IMR-90 (cell line): ENCODE results near the gene SVIL. TPM values are rescaled to one million over a fixed set of nuclear protein-coding genes. Genes with fewer than 3 reads are reported as not detected.

Experiments
- ATAC-seq: fragments of 200-7000 bp; cut with Tn5 transposase; 2 replicates; pipeline ENCODE4 v1.9.1; 2020; ENCODE audit warnings: low read depth, mild to moderate bottlenecking, moderate library complexity
- BruUV-seq: library from RNA; stranded (reverse); fragments of 400-500 nt; replicated peaks from 2 replicates; lab custom pipeline; 2021; lab: Mats Ljungman, UMichigan
- CTCF ChIA-PET: fragments of 300-600 bp; formaldehyde crosslinking; extraction: SDS; loops from one replicate; lab custom pipeline; 2021; ENCODE audit warnings: antibody characterized with exemption; lab: Yijun Ruan, JAX
- POLR2A ChIA-PET: fragments of 300-600 bp; sonication (Branson Sonifier 250); formaldehyde crosslinking; loops from one replicate; lab custom pipeline; 2022; ENCODE audit warnings: antibody characterized with exemption; ENCODE audit not compliant: unreplicated experiment; lab: Charles Lee
- DNase-seq: peaks from one replicate; pipeline ENCODE4 v3.0.0; 2013
- H2AFZ ChIP-seq: replicated peaks from 2 replicates; pipeline ENCODE3; 2013; ENCODE audit warnings: low read length, mild to moderate bottlenecking; ENCODE audit not compliant: poor library complexity
- H2AK5ac ChIP-seq: 2 replicates; pipeline ENCODE4 v1.6.1; 2013; ENCODE audit warnings: low read depth, low read length, inconsistent platforms
- H2AK9ac ChIP-seq: replicated peaks from 2 replicates; pipeline ENCODE3; 2013; ENCODE audit warnings: mild to moderate bottlenecking, low read depth, low read length, moderate library complexity; ENCODE audit not compliant: poor library complexity
- H2BK120ac ChIP-seq: 2 replicates; pipeline ENCODE4 v1.6.1; 2013; ENCODE audit warnings: low read depth, low read length, inconsistent platforms
- H2BK15ac ChIP-seq: 3 replicates; pipeline ENCODE4 v1.6.1; 2013; ENCODE audit warnings: low read depth, low read length, inconsistent platforms
- H2BK20ac ChIP-seq: 2 replicates; pipeline ENCODE4 v1.6.1; 2013; ENCODE audit warnings: low read depth, mild to moderate bottlenecking, inconsistent platforms, low read length, moderate library complexity
- H2BK5ac ChIP-seq: 2 replicates; pipeline ENCODE4 v1.6.1; 2013; ENCODE audit warnings: mild to moderate bottlenecking, low read depth, low read length, inconsistent platforms; ENCODE audit not compliant: poor library complexity, severe bottlenecking
- H3K14ac ChIP-seq: replicated peaks from 2 replicates; pipeline ENCODE4 v1.6.1; 2013; ENCODE audit warnings: low read depth, low read length, inconsistent platforms
- H3K18ac ChIP-seq: 2 replicates; pipeline ENCODE4 v1.6.1; 2013; ENCODE audit warnings: low read depth, low read length, control low read depth
- H3K23ac ChIP-seq: 2 replicates; pipeline ENCODE4 v1.6.1; 2013; ENCODE audit warnings: low read depth, low read length, inconsistent platforms
- H3K27ac ChIP-seq: 2 replicates; pipeline ENCODE4 v1.5.1; 2013; ENCODE audit warnings: mild to moderate bottlenecking, control low read depth, low read length; ENCODE audit not compliant: insufficient read depth
- H3K27me3 ChIP-seq: 2 replicates; pipeline ENCODE4 v1.6.1; 2013; ENCODE audit warnings: low read length; ENCODE audit not compliant: control insufficient read depth, insufficient read depth
- H3K36me3 ChIP-seq: 2 replicates; pipeline ENCODE4 v1.6.1; 2013; ENCODE audit warnings: low read length, mixed read lengths; ENCODE audit not compliant: control insufficient read depth, insufficient read depth
- H3K4ac ChIP-seq: 2 replicates; pipeline ENCODE4 v1.6.1; 2013; ENCODE audit warnings: low read depth, low read length, inconsistent platforms
- H3K4me1 ChIP-seq: 2 replicates; pipeline ENCODE4 v1.6.1; 2013; ENCODE audit warnings: low read length, mixed read lengths; ENCODE audit not compliant: control insufficient read depth, insufficient read depth
- H3K4me2 ChIP-seq: 2 replicates; pipeline ENCODE4 v1.6.1; 2013; ENCODE audit warnings: low read depth, mild to moderate bottlenecking, control low read depth, low read length, moderate library complexity
- H3K4me3 ChIP-seq: 2 replicates; pipeline ENCODE4 v1.5.1; 2013; ENCODE audit warnings: low read depth, mild to moderate bottlenecking, control low read depth, low read length, moderate library complexity; ENCODE audit not compliant: insufficient read depth
- H3K56ac ChIP-seq: 2 replicates; pipeline ENCODE4 v1.6.1; 2013; ENCODE audit warnings: low read length, inconsistent platforms; ENCODE audit not compliant: insufficient read depth; ENCODE audit errors: extremely low read depth
- H3K79me1 ChIP-seq, 2 experiments: 2 replicates each; pipeline ENCODE4 v1.6.1; 2013; ENCODE audit warnings: low read length in 2 of 2, inconsistent platforms in 1 of 2, low read depth in 1 of 2
- H3K9ac ChIP-seq: 2 replicates; pipeline ENCODE4 v1.6.1; 2013; ENCODE audit warnings: low read depth, low read length, control low read depth
- H3K9me1 ChIP-seq: 2 replicates; pipeline ENCODE4 v1.6.1; 2013; ENCODE audit warnings: low read length, inconsistent platforms; ENCODE audit not compliant: insufficient read depth
- H3K9me3 ChIP-seq: 2 replicates; pipeline ENCODE4 v1.6.1; 2013; ENCODE audit warnings: low read length; ENCODE audit not compliant: control insufficient read depth, insufficient read depth
- H4K20me1 ChIP-seq: 2 replicates; pipeline ENCODE4 v1.6.1; 2013; ENCODE audit warnings: low read length, inconsistent platforms; ENCODE audit not compliant: insufficient read depth
- H4K5ac ChIP-seq: 2 replicates; pipeline ENCODE4 v1.6.1; 2013; ENCODE audit warnings: mild to moderate bottlenecking, low read depth, low read length, control low read depth
- H4K8ac ChIP-seq, 2 experiments: 2 replicates each; pipeline ENCODE4 v1.6.1; 2013; ENCODE audit warnings: low read depth in 2 of 2, low read length in 2 of 2, control low read depth in 1 of 2, inconsistent platforms in 1 of 2
- H4K91ac ChIP-seq: 2 replicates; pipeline ENCODE4 v1.6.1; 2013; ENCODE audit warnings: low read depth, low read length, inconsistent platforms; ENCODE audit not compliant: insufficient read depth
- SMC3 ChIP-seq: fragments of 150-350 bp; IDR thresholded peaks from 2 replicates; pipeline ENCODE4 v1.6.1; 2016; ENCODE audit warnings: low read depth, mild to moderate bottlenecking, antibody characterized with exemption, low read length, moderate library complexity
- WGBS, 2 experiments: methylation state at CpG; one replicate each; pipeline versions ENCODE4 v1.1.5 to v1.1.7; 2013; ENCODE audit warnings: missing lambda C conversion rate in 2 of 2; ENCODE audit not compliant: insufficient read length in 1 of 2; ENCODE audit errors: extremely low coverage in 2 of 2; 5-methylcytosine and 5-hydroxymethylcytosine counted together
- dilution Hi-C: fragments of 300-500 bp; cut with HindIII; formaldehyde crosslinking; loops from one replicate; pipeline ENCODE4 v1.14.3; 2018; ENCODE audit warnings: low sequenced_read_pairs; ENCODE audit not compliant: unreplicated experiment
- in situ Hi-C: fragments of 300-500 bp; cut with MboI; formaldehyde crosslinking; loops from 3 replicates; pipeline ENCODE4 v1.14.3; 2019; ENCODE audit warnings: low sequenced_read_pairs, inconsistent platforms, mixed read lengths
- intact Hi-C: fragments of 100-400 bp; cut with micrococcal nuclease; formaldehyde crosslinking; loops from 2 replicates; pipeline ENCODE4 v1.10.0; 2022
- polyA plus RNA-seq, 3 experiments: library from polyadenylated mRNA; depleted of rRNA; stranded (reverse); fragments of >200 nt; gene quantifications; 2 replicates each; pipeline ENCODE4 v1.2.3, GENCODE V29; 2012; ENCODE audit warnings: low replicate concordance in 1 of 3
- total RNA-seq: library from RNA; depleted of rRNA; stranded (reverse); fragments of >200 nt; gene quantifications from 2 replicates; pipeline ENCODE4 v1.2.3, GENCODE V29; 2012
- TF ChIP-seq, protein P1 (sequence below): fragments of 150-350 bp; IDR thresholded peaks from 2 replicates; pipeline ENCODE4 v1.6.1; 2017; ENCODE audit warnings: mild to moderate bottlenecking, antibody characterized with exemption, low read length, low read depth

Gene SVIL
- total and polyA plus RNA-seq, 2 of the 4 experiments (the other 2 are of a cell fraction), result 11.5 to 11.6 TPM

DNA sequence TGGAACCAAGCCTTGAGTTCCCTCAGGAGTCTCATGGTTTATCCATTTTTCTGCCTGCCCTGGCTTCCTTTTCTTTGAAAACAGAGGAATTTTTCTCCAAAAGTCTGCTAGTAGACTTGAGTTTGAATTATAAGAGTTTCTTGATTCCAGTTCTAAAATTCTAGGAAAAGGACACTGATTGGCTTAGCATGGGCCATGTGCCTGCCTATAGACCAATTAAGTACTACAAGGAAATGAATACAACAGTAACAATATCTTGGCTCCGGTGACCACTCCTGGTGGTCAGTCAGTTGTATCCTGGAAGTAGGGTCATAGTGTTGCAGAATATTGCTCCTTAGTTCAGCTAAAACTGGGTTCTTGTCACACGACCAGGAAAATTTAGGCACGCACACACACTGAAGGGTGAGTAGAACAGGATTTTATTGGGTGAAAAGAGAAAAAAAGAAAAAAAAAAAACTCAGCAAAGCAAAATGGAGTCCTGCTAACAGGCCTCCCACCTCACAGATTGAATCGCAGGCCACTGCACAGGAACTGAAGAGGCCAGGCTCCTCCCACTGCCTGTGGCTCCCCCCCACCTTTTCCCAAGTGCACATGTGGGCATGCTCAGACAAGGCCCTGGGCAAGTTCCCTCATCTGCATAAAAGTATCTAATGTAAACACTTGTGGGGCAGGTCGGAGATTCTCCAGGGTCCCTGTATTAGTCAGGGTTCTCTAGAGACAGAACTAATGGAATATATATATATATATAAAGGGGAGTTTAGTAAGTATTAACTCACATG is 190.8 kb downstream of the SVIL start:
- Histone ChIP-seq H3K56ac (no peak overlapping the region), H3K23ac (no peak overlapping the region), H3K36me3 (peaks cover 2% of the 10 kb centered on the region), H4K8ac (no peak overlapping the region), H3K4ac (no peak overlapping the region), H2AK9ac (no peak overlapping the region), H4K20me1 (peaks cover 19% of the 10 kb centered on the region; the same call in 1 of the 2 replicates), H2BK15ac (no peak overlapping the region; the same call in 2 of the 3 replicates), H4K91ac (no peak overlapping the region), H2AFZ (no peak overlapping the region), H3K9me3 (peaks cover 4% of the 10 kb centered on the region), H2BK120ac (no peak overlapping the region), H3K4me3 (no peak overlapping the region), H3K27me3 (no peaks in the 10 kb centered on the region), H3K14ac (no peak overlapping the region; the same call in 1 of the 2 replicates), H3K9ac (no peak overlapping the region), H3K9me1 (0 out of 2 replicates have a peak, but pooled peaks cover 3% of the 10 kb centered on the region), H3K4me1 (peaks cover 4% of the 10 kb centered on the region), H2BK20ac (no peak overlapping the region), H3K4me2 (no peak overlapping the region), H4K5ac (no peak overlapping the region), H2AK5ac (no peak overlapping the region), H3K27ac (no peak overlapping the region), H2BK5ac (no peak overlapping the region), H3K18ac (no peak overlapping the region), H3K79me1 (peaks cover 25 to 54% of the 10 kb centered on the region in 2 experiments)
- CTCF ChIA-PET, result no interaction called here
- intact Hi-C loops (no loop called here), in situ Hi-C loops (no loop called here), dilution Hi-C loops (no loop called here)
- TF ChIP-seq, protein P1, sequence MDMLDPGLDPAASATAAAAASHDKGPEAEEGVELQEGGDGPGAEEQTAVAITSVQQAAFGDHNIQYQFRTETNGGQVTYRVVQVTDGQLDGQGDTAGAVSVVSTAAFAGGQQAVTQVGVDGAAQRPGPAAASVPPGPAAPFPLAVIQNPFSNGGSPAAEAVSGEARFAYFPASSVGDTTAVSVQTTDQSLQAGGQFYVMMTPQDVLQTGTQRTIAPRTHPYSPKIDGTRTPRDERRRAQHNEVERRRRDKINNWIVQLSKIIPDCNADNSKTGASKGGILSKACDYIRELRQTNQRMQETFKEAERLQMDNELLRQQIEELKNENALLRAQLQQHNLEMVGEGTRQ, result peak; percentile 57; the same call in 1 of the 2 replicates
- no peak for TF ChIP-seq SMC3
- POLR2A ChIA-PET, result no interaction called here
- ATAC-seq (peak; percentile 36; the same call in 1 of the 2 replicates), DNase-seq (peak; percentile 25)
- no CpG with 5 or more reads among the region's 5 CpGs for WGBS, 2 experiments
- no TSS peak for BruUV-seq
